Gastroesophageal sphincter (tissue), 4 donors: ENCODE data around the gene DRGX. TPM values are rescaled to one million over a fixed set of nuclear protein-coding genes. Genes with fewer than 3 reads are reported as not detected.

Source experiments
- ATAC-seq: fragments of 150-250 bp; one replicate; pipeline ENCODE4 v1.9.1; 2016; ENCODE audit warnings: mild to moderate bottlenecking, moderate library complexity
- H3K27ac ChIP-seq, 4 donors: fragments of 200-600 bp; sonication (generic) in 3 of 4; 1 replicate in 3 of 4; 2 replicates in 1 of 4; pipeline ENCODE4 v1.5.1; 2016 to 2019
- H3K27me3 ChIP-seq: fragments of 200-600 bp; sonication (generic); one replicate; pipeline ENCODE4 v1.5.1; 2019
- H3K36me3 ChIP-seq, 2 donors: fragments of 200-600 bp; sonication (generic); one replicate each; pipeline ENCODE4 v1.5.1; 2019; ENCODE audit warnings: control low read depth in 1 of 2
- H3K4me1 ChIP-seq, 3 donors: fragments of 200-600 bp; sonication (generic); 1 replicate in 2 of 3; 2 replicates in 1 of 3; pipeline ENCODE4 v1.5.1; 2016 to 2019; ENCODE audit warnings: control low read depth in 2 of 3
- H3K4me3 ChIP-seq, 2 donors: fragments of 200-600 bp; sonication (generic); one replicate each; pipeline ENCODE4 v1.5.1; 2019; ENCODE audit warnings: mild to moderate bottlenecking in 1 of 2, moderate library complexity in 1 of 2
- H3K9me3 ChIP-seq, 3 donors: fragments of 200-600 bp; sonication (generic); one replicate each; pipeline ENCODE4 v1.5.1; 2017 to 2019; ENCODE audit warnings: control low read depth in 2 of 3
- EP300 ChIP-seq: sonication (generic); formaldehyde crosslinking; IDR thresholded peaks from one replicate; pipeline ENCODE4 v1.6.1; 2017; ENCODE audit warnings: antibody characterized with exemption, mild to moderate bottlenecking
- POLR2A ChIP-seq, 2 donors: fragments of 450-650 bp; IDR thresholded peaks; one replicate each; pipeline ENCODE4 v1.6.1; 2017; ENCODE audit warnings: antibody characterized with exemption in 2 of 2, mild to moderate bottlenecking in 2 of 2, moderate library complexity in 1 of 2
- POLR2AphosphoS5 ChIP-seq: sonication (generic); formaldehyde crosslinking; IDR thresholded peaks from one replicate; pipeline ENCODE4 v1.6.1; 2017; ENCODE audit warnings: antibody characterized with exemption
- WGBS, 2 donors: methylation state at CpG; one replicate each; pipeline ENCODE4 v1.1.5; 2018; ENCODE audit warnings: low coverage in 1 of 2; 5-methylcytosine and 5-hydroxymethylcytosine counted together
- total RNA-seq, 4 donors: library from RNA; depleted of rRNA; stranded (reverse); fragments of >200 nt; gene quantifications; one replicate each; pipeline ENCODE4 v1.1.0, GENCODE V29; 2016
- TF ChIP-seq, protein P1 (sequence below), 4 experiments: fragments of 200-600 bp in 2 of 4; fragments of 450-650 bp in 2 of 4; sonication (generic) in 1 of 4; IDR thresholded peaks; one replicate each; pipeline ENCODE4 v1.5.1; 2017 to 2019; ENCODE audit warnings: antibody characterized with exemption in 4 of 4, mild to moderate bottlenecking in 2 of 4, moderate library complexity in 2 of 4

DRGX gene
- total RNA-seq, 4 donors from 2014 or later: not detected

- TF ChIP-seq, protein P1, sequence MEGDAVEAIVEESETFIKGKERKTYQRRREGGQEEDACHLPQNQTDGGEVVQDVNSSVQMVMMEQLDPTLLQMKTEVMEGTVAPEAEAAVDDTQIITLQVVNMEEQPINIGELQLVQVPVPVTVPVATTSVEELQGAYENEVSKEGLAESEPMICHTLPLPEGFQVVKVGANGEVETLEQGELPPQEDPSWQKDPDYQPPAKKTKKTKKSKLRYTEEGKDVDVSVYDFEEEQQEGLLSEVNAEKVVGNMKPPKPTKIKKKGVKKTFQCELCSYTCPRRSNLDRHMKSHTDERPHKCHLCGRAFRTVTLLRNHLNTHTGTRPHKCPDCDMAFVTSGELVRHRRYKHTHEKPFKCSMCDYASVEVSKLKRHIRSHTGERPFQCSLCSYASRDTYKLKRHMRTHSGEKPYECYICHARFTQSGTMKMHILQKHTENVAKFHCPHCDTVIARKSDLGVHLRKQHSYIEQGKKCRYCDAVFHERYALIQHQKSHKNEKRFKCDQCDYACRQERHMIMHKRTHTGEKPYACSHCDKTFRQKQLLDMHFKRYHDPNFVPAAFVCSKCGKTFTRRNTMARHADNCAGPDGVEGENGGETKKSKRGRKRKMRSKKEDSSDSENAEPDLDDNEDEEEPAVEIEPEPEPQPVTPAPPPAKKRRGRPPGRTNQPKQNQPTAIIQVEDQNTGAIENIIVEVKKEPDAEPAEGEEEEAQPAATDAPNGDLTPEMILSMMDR (IDR thresholded peaks at IDR 0.05): no peak
- TF ChIP-seq POLR2A (IDR thresholded peaks at IDR 0.05) (no peak), POLR2AphosphoS5 (no peak), EP300 (no peak)
- Histone ChIP-seq H3K9me3 (peaks cover 0 to 5% (median 0%) of the 10 kb centered on the region in 3 donors), H3K36me3 (no peaks in the 10 kb centered on the region), H3K27ac (no peak overlapping the region), H3K4me1 (no peaks in the 10 kb centered on the region), H3K27me3 (peaks cover 20% of the 10 kb centered on the region), H3K4me3 (no peak overlapping the region)
- no peak for ATAC-seq
- 83% methylated on average over 1 of the region's 2 CpGs; no CpG with 5 or more reads in 1 of the 2 donors for WGBS, 2 donors
Measured at GRCh38 chr10:49418328-49418727, 22.4 kb upstream of the DRGX start.

DNA sequence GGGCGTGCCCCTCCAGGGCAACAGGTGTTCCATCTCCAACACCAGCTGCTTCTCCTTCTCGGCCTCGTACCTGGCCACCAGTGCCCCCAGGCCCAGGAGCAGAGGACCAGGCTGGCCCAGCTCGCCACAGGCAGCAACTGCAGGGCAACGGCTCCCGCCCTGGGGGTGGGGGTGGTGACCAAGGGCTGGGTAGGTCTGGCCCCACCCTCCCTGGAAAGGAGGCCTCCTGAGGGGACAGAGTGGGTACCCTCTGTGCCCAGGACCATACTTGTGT is 22.1 kb upstream of the DRGX start:
- Histone ChIP-seq H3K27ac (no peak overlapping the region), H3K36me3 (no peaks in the 10 kb centered on the region), H3K4me3 (no peak overlapping the region), H3K27me3 (peaks cover 20% of the 10 kb centered on the region), H3K9me3 (peaks cover 0 to 2% (median 0%) of the 10 kb centered on the region in 3 donors), H3K4me1 (no peaks in the 10 kb centered on the region)
- no peak for ATAC-seq
- TF ChIP-seq EP300 (no peak), POLR2A (IDR thresholded peaks at IDR 0.05) (no peak)
- TF ChIP-seq, protein P1 (IDR thresholded peaks at IDR 0.05): no peak
- no CpG with 5 or more reads among the region's 6 CpGs for WGBS, 2 donors

DNA sequence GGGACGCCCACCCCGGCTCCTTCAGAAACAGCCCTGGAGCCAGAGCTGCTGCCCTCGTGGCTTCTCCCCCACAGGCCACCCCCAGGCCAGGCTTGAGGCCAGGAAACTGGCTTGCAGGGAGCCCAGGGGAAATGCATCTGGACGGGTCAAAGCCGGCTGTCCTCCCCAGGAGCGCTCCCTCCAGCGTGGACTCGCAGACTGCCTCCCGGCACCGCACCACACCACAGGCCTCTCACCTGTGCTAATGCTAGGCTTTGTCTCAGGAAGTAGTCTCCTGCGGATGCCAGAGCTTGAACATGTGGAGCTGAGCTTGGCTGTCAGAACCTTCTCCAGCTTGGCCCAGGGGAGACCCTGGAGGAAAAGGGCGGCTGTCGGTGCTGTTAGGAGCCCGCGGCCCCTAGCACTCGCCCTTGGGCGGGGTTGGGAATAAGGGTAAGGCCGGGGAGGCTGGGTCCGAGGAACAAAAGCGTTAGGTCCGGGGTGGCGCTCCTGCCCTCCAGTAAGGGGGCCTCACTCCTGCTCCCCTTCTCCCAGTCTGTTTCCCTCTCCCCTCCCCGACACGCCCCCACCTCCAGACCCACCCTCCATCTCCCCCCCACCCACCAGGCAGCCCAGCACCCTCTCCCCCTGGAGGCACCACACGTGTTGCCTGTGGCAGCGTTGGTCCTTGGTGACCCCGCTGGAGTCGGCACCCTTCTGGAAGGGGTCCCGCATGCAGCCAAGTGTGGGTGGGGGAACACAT is 21.6 kb upstream of the DRGX start:
- H3K4me1 ChIP-seq: no peaks in the 10 kb centered on the region
- peaks cover 20% of the 10 kb centered on the region for H3K27me3 ChIP-seq
- WGBS, 2 donors: 85% methylated on average over 4 of the region's 29 CpGs; no CpG with 5 or more reads in 1 of the 2 donors
- no peak for ATAC-seq
- H3K27ac ChIP-seq: no peak overlapping the region
- TF ChIP-seq POLR2A (IDR thresholded peaks at IDR 0.05) (no peak), EP300 (no peak), POLR2AphosphoS5 (no peak)
- TF ChIP-seq, protein P1 (IDR thresholded peaks at IDR 0.05): no peak
- H3K36me3 ChIP-seq: no peaks in the 10 kb centered on the region
- no peak overlapping the region for H3K4me3 ChIP-seq
- no peaks in the 10 kb centered on the region for H3K9me3 ChIP-seq

- Histone ChIP-seq H3K4me1 (no peaks in the 10 kb centered on the region), H3K4me3 (no peak overlapping the region), H3K36me3 (no peaks in the 10 kb centered on the region), H3K27me3 (peaks cover 31% of the 10 kb centered on the region), H3K27ac (no peak overlapping the region), H3K9me3 (no peaks in the 10 kb centered on the region)
- TF ChIP-seq POLR2A (IDR thresholded peaks at IDR 0.05) (no peak), EP300 (no peak), POLR2AphosphoS5 (no peak)
- TF ChIP-seq, protein P1 (IDR thresholded peaks at IDR 0.05): no peak
- WGBS, 2 donors: 58 to 64% methylated on average over 1 to 2 of the region's 2 CpGs
- ATAC-seq: no peak
Measured at GRCh38 chr10:49415846-49416245, 20.0 kb upstream of the DRGX start.

GRCh38 chr10:49415109-49415508 is 19.2 kb upstream of the DRGX start:
- no peak for TF ChIP-seq EP300
- no peak for TF ChIP-seq POLR2AphosphoS5
- no peak for TF ChIP-seq POLR2A (IDR thresholded peaks at IDR 0.05)
- TF ChIP-seq, protein P1 (IDR thresholded peaks at IDR 0.05): no peak
- Histone ChIP-seq H3K4me1 (no peaks in the 10 kb centered on the region), H3K36me3 (no peaks in the 10 kb centered on the region), H3K27me3 (peaks cover 39% of the 10 kb centered on the region), H3K9me3 (no peaks in the 10 kb centered on the region), H3K27ac (no peak overlapping the region), H3K4me3 (no peak overlapping the region)
- WGBS, 2 donors: 69 to 71% methylated on average over 4 to 7 of the region's 7 CpGs
- ATAC-seq: no peak
